A673 (cell line): ENCODE results near the gene IFITM1.
"Not testable (repeated sequence)": the region's sequence is repeated elsewhere in the genome, so short reads cannot be mapped to it uniquely, and the experiment has no call there.

Source experiments
- EZH2 ChIP-seq: fragments of 200-600 bp; sonication (generic); IDR thresholded peaks from 2 replicates; pipeline ENCODE4 v1.6.1; 2017; ENCODE audit warnings: borderline replicate concordance, low read depth, mild to moderate bottlenecking, mixed read lengths, antibody characterized with exemption, low read length; ENCODE audit not compliant: poor library complexity, severe bottlenecking
- TF ChIP-seq, protein P1 (sequence below): fragments of 300-800, 200-600 bp; sonication (generic); conservative IDR thresholded peaks from 2 replicates; pipeline ENCODE4 v1.5.1; 2017; ENCODE audit warnings: low read depth, mild to moderate bottlenecking, antibody characterized with exemption, low read length, moderate library complexity, mixed read lengths

DNA sequence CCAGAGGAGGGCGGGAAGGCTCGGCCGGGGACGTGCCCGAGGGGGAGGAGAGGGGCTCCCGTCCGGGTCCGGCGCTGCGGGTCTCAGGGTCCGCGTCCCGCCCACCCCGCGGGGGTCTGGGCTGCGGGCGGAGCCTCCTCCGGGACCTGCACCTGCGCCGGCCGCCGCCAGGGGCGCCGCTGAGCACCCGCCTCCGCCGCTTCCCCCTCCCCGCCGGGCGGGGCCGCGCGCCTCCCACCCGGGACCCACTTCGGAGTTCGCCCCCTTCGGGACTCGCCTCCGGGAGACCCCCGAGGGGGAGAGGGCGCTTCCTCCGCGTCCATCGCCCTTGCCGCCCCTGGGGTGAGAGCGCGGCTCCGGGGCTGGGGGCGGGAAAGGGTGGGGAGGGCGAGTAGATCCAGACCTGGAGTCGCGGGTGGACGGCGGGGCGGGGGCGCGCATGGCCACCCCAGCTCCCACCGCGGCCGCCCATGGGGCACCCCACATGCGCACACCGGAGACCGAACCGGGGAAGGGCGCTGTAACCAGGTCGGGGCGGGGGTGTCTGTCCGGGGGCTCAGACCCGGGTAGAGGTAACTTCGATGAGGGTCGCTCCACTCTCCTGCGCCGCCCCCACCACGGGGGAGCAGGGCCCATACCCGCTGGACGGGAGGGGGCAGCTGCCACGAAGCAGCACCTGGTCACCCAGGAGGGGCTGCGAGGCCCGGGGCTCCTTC, 4.7 kb downstream of the IFITM1 start:
- TF ChIP-seq, protein P1, sequence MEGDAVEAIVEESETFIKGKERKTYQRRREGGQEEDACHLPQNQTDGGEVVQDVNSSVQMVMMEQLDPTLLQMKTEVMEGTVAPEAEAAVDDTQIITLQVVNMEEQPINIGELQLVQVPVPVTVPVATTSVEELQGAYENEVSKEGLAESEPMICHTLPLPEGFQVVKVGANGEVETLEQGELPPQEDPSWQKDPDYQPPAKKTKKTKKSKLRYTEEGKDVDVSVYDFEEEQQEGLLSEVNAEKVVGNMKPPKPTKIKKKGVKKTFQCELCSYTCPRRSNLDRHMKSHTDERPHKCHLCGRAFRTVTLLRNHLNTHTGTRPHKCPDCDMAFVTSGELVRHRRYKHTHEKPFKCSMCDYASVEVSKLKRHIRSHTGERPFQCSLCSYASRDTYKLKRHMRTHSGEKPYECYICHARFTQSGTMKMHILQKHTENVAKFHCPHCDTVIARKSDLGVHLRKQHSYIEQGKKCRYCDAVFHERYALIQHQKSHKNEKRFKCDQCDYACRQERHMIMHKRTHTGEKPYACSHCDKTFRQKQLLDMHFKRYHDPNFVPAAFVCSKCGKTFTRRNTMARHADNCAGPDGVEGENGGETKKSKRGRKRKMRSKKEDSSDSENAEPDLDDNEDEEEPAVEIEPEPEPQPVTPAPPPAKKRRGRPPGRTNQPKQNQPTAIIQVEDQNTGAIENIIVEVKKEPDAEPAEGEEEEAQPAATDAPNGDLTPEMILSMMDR = not testable (repeated sequence)
- TF ChIP-seq EZH2 = not testable (repeated sequence)
